Hematopoietic multipotent progenitor cell treated with erythropoietin and hydrocortisone succinate and interleukin-3 and kit ligand, for 4 days (in vitro differentiated cells): ENCODE results near the gene ACTL8.

Experiments used
- DNase-seq: peaks from one replicate; pipeline ENCODE4 v3.0.0-alpha.2; 2015

The ACTL8 gene

GRCh38 chr1:17851056-17851455 lies 95.9 kb downstream of the ACTL8 start:
- no peak for DNase-seq

DNA sequence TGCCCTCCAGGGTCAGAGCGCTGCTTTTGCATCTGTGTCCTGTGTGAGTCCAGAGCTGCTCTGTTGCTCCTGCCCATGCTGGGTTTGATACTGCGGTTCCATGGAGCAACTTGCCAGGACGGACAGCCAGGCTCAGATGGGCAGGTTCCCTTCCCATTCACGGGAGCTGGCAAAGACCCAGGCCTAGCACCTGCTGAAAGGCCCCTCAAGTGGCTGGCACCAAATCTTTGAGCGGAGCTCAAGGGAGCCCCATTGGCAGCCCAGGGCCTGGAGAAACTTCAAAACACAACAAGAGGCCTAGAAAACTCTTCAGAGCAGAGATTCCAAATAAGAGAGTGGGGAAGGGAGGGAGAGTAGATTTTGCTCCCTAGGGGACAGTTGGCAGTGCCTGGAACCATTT lies 97.2 kb downstream of the ACTL8 start:
- no peak for DNase-seq

GRCh38 chr1:17853241-17853935 lies 98.3 kb downstream of the ACTL8 start:
- DNase-seq: no peak

GRCh38 chr1:17856496-17857108 lies 101.5 kb downstream of the ACTL8 start:
- no peak for DNase-seq

GRCh38 chr1:17857109-17857499 lies 102.0 kb downstream of the ACTL8 start:
- DNase-seq: no peak

- DNase-seq: no peak
Observed at GRCh38 chr1:17857996-17858395, 102.9 kb downstream of the ACTL8 start.

DNA sequence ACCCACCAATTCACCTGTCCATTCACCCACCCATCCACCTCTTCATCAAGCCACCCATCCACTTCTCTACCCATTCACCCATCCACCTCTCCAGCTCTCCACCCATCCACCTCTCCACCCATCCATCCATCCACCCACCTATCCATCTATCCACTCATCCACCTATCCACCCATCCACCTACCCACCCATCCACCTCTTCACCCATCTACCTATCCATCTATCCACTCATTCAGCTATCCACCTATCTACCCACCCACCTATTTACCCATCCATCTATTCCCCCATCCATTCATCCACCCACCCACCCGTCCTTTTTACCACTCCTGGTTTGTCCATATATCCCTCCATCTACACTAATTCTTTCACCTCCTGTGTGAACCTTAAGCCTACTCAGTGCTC lies 105.7 kb downstream of the ACTL8 start:
- no peak for DNase-seq

GRCh38 chr1:17861685-17862084 lies 106.6 kb downstream of the ACTL8 start:
- no peak for DNase-seq

- DNase-seq: no peak
Observed at GRCh38 chr1:17862121-17862520, 107.0 kb downstream of the ACTL8 start.

- DNase-seq: no peak
Observed at GRCh38 chr1:17865912-17866739, 111.0 kb downstream of the ACTL8 start.

- no peak for DNase-seq
Observed at GRCh38 chr1:17866740-17867029, 111.6 kb downstream of the ACTL8 start.

DNA sequence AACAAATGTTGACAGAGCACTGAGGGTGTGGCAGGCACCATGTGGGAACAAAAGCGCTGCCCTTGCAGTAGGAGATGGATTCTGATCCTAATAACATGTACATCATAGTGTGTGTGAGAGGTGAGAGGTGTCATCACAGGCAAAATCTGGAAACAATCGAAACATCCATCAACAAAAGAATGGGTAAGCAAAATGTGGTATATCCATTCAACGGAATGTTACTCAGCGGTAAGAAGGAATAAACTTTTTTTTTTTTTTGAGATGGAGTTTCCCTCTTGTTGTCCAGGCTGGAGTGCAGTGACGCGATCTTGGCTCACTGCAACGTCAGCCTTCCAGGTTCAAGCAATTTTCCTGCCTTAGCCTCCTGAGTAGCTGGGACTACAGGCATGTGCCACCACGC lies 112.3 kb downstream of the ACTL8 start:
- no peak for DNase-seq

DNA sequence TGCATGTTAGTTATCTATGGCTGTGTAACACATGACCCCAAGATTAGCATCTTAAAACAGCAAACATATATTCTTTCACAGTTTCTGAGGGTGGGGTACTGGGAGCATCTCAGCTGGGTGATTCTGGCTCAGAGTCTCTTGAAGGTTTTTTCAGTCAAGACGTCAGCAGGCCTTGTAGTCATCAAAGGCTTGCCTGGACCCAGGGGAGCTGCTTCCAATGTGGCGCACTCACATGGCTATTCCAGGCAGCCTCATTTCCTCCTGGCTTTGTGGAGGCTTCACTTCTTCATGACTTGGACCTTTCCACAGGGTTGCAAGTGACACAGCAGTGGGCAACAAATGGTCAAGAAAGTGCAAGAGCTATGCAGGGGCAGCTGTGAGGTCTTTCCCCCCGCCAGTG lies 114.7 kb downstream of the ACTL8 start:
- DNase-seq: no peak

- DNase-seq: no peak
Observed at GRCh38 chr1:17870679-17871078, 115.5 kb downstream of the ACTL8 start.

DNA sequence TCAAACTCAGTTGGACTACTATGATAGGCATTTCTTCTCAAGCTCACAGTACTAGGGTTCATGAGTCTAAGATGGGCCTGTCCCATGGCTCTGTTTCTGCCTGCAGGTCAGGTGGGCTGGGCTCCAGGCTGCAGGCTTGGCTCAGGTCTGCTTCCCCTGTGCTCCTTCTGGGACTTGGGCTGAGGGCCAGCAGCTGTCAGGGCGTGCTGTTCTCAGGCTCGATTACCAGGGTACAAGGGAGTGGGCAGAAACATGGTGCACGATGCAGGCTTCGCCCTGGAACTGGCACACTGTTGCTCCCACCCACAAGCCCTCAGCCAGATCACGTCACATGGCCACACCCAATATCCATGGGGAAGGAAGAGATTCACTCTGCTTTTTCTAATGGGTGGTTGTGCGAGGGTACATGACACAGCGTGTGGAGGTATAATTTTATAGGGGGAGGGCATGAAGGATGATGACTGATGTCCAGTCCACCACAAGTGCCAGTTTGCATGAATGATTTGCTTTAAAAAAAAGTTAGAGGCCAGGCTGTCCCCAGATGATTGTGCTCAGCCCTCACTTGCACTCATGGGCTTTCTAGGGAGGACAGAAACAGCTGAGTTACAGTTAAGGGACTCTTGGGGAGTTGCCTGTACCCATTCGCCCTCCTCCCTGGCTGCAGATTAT lies 118.0 kb downstream of the ACTL8 start:
- no peak for DNase-seq

GRCh38 chr1:17874231-17874630 lies 119.1 kb downstream of the ACTL8 start:
- no peak for DNase-seq

GRCh38 chr1:17874710-17875109 lies 119.6 kb downstream of the ACTL8 start:
- DNase-seq: no peak

DNA sequence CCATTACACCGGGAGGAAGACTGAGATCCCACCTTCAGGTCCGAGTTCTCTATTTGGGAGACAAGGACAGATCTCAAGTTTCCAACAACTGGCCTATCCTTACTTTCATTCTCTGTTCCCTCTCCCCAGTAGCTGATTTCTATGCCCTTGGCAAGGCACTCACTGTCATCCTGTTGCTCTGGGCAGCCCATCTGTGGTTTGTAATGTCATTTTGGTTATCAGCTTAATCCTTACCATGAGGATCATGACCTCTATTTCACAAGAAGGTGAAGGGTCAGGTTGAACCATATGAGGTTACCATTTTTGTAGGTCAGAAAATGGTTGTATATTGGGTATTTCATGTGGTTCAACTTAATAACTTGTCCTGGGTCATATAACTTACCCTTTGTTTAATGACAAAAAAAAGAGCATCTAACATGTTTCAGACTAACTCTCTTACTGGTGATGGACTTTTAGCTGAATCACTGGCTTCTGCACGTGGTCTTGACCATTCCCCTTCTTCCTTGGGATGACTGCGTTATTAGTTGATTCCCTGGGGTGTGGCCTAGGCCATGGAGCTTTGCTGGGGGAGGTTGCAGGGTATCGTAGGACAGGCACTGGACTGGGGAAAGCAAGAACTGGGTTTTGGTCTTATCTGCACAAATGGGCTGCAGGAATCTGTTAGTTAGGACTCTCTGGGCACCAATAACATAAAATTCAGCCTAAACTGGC lies 120.2 kb downstream of the ACTL8 start:
- no peak for DNase-seq

- DNase-seq: no peak
Observed at GRCh38 chr1:17875882-17876280, 120.7 kb downstream of the ACTL8 start.
